Right lobe of liver (tissue), 4 donors: Measurements from ENCODE around the gene SDHA.

Experiments used
- CTCF ChIP-seq, 4 donors: fragments of 200-600 bp in 3 of 4; fragments of 450-650 bp in 1 of 4; IDR thresholded peaks; one replicate each; pipeline versions ENCODE4 v1.5.1 to v1.8.0; 2016 to 2022; ENCODE audit warnings: antibody characterized with exemption in 4 of 4, mild to moderate bottlenecking in 2 of 4
- POLR2A ChIP-seq: fragments of 450-650 bp; IDR thresholded peaks from one replicate; pipeline ENCODE4 v1.6.1; 2017; ENCODE audit warnings: antibody characterized with exemption, mild to moderate bottlenecking
- donor health status: DM: no; HTN: no; CAD: no.
- donor health status: DM: no; HTN: no; CAD: no.
- donor health status: DM: no; HTN: yes; CAD: no.

- TF ChIP-seq CTCF (IDR thresholded peaks at IDR 0.05) (no peak), POLR2A (no peak)
Measured at GRCh38 chr5:199197-199949, 18.7 kb upstream of the SDHA start.
